Sigmoid colon (tissue), 4 donors: ENCODE data around the gene HBB.

ENCODE experiments used
- CTCF ChIP-seq, 4 experiments: fragments of 450-650 bp in 3 of 4; fragments of 200-600 bp in 1 of 4; IDR thresholded peaks; one replicate each; pipeline ENCODE4 v1.5.1; 2016 to 2019; ENCODE audit warnings: antibody characterized with exemption in 4 of 4, mild to moderate bottlenecking in 3 of 4, moderate library complexity in 2 of 4
- EP300 ChIP-seq, 4 donors: sonication (generic); formaldehyde crosslinking; IDR thresholded peaks; one replicate each; pipeline ENCODE4 v1.6.1; 2017; ENCODE audit warnings: antibody characterized with exemption in 4 of 4
- POLR2A ChIP-seq, 2 donors: fragments of 450-650 bp; IDR thresholded peaks; one replicate each; pipeline ENCODE4 v1.6.1; 2016; ENCODE audit warnings: antibody characterized with exemption in 2 of 2, mild to moderate bottlenecking in 2 of 2, moderate library complexity in 2 of 2
- POLR2AphosphoS5 ChIP-seq, 4 donors: sonication (generic); formaldehyde crosslinking; IDR thresholded peaks; one replicate each; pipeline ENCODE4 v1.6.1; 2017; ENCODE audit warnings: antibody characterized with exemption in 4 of 4

GRCh38 chr11:5243816-5244180 lies 16.9 kb upstream of the HBB start:
- no peak for TF ChIP-seq POLR2AphosphoS5 (IDR thresholded peaks at IDR 0.05)
- TF ChIP-seq CTCF (IDR thresholded peaks at IDR 0.05) = no peak
- TF ChIP-seq POLR2A (IDR thresholded peaks at IDR 0.05) = no peak
- no peak for TF ChIP-seq EP300 (IDR thresholded peaks at IDR 0.05)
